Endothelial cell of umbilical vein (primary cell): ENCODE results near the gene CCDC73. TPM values are rescaled to one million over a fixed set of nuclear protein-coding genes. Genes with fewer than 3 reads are reported as not detected.
"Not testable (repeated sequence)": the region's sequence is repeated elsewhere in the genome, so short reads cannot be mapped to it uniquely, and the experiment has no call there.

ENCODE experiments used
- BruUV-seq: library from RNA; stranded (reverse); fragments of 400-500 nt; replicated peaks from 2 replicates; lab custom pipeline; 2021; lab: Mats Ljungman, UMichigan
- CTCF ChIA-PET: fragments of 300-600, 350-600 bp; sonication (Branson Sonifier 250); formaldehyde crosslinking; loops from one replicate; lab custom pipeline; 2021; ENCODE audit warnings: antibody characterized with exemption, inconsistent platforms; lab: Charles Lee
- POLR2A ChIA-PET: fragments of 300-600, 350-600 bp; sonication (Branson Sonifier 250); formaldehyde crosslinking; loops from one replicate; lab custom pipeline; 2021; ENCODE audit warnings: antibody characterized with exemption, inconsistent platforms; lab: Charles Lee
- DNase-seq: peaks from one replicate; pipeline ENCODE4 v3.0.0-alpha.2; 2011; ENCODE audit warnings: low read depth, low spot score
- FAIRE-seq: peaks from 2 replicates; lab custom pipeline; 2011; peaks lifted over from hg19 to GRCh38; lab: Jason Lieb, UNC
- H2AFZ ChIP-seq: 2 replicates; pipeline ENCODE4 v1.6.0; 2012; ENCODE audit warnings: low read depth, low read length, control low read depth, inconsistent platforms
- H3K27ac ChIP-seq: 2 replicates; pipeline ENCODE4 v1.5.1; 2011; ENCODE audit warnings: low read depth, mild to moderate bottlenecking, control low read depth, low read length, moderate library complexity; ENCODE audit not compliant: insufficient read depth
- H3K27me3 ChIP-seq, 2 experiments: 2 replicates each; pipeline versions ENCODE4 v1.6.0 to v1.6.1; 2011; ENCODE audit warnings: low read length in 2 of 2, mixed read lengths in 1 of 2; ENCODE audit not compliant: control insufficient read depth in 2 of 2, insufficient read depth in 2 of 2
- H3K36me3 ChIP-seq, 2 experiments: 2 replicates in 1 of 2; 3 replicates in 1 of 2; pipeline ENCODE4 v1.5.1; 2011; ENCODE audit warnings: low read length in 2 of 2, mild to moderate bottlenecking in 1 of 2, moderate library complexity in 1 of 2; ENCODE audit not compliant: control insufficient read depth in 2 of 2, insufficient read depth in 2 of 2; ENCODE audit errors: extremely low read depth in 1 of 2
- H3K4me1 ChIP-seq: 3 replicates; pipeline ENCODE4 v1.5.1; 2011; ENCODE audit warnings: mild to moderate bottlenecking, low read length; ENCODE audit not compliant: control insufficient read depth, insufficient read depth; ENCODE audit errors: extremely low read depth
- H3K4me2 ChIP-seq: 2 replicates; pipeline ENCODE4 v1.6.1; 2011; ENCODE audit warnings: low read length, control low read depth, mixed read lengths; ENCODE audit not compliant: insufficient read depth
- H3K4me3 ChIP-seq, 3 experiments: fragments of 200-600 bp in 1 of 3; sonication (generic), shearing (Covaris generic) in 1 of 3; replicated peaks in 1 of 3; 2 replicates each; pipeline ENCODE4 v1.5.1; 2011 to 2016; ENCODE audit warnings: control low read depth in 3 of 3, low read length in 3 of 3, mild to moderate bottlenecking in 2 of 3, inconsistent platforms in 1 of 3, low read depth in 1 of 3, moderate library complexity in 1 of 3; ENCODE audit not compliant: insufficient read depth in 1 of 3
- H3K79me2 ChIP-seq: 2 replicates; pipeline ENCODE4 v1.6.0; 2012; ENCODE audit warnings: low read length, inconsistent platforms; ENCODE audit not compliant: control insufficient read depth, insufficient read depth
- H3K9ac ChIP-seq: replicated peaks from 2 replicates; pipeline ENCODE3; 2011; ENCODE audit warnings: low read length, control low read depth; ENCODE audit not compliant: insufficient read depth; ENCODE audit errors: extremely low read depth
- H3K9me1 ChIP-seq: replicated peaks from 3 replicates; pipeline ENCODE4 v1.6.0; 2011; ENCODE audit warnings: mild to moderate bottlenecking, low read length; ENCODE audit not compliant: control insufficient read depth, insufficient read depth; ENCODE audit errors: extremely low read depth
- H3K9me3 ChIP-seq: replicated peaks from 2 replicates; pipeline ENCODE4 v1.5.1; 2012; ENCODE audit warnings: low read length, inconsistent platforms; ENCODE audit not compliant: control insufficient read depth, insufficient read depth
- H4K20me1 ChIP-seq: replicated peaks from 2 replicates; pipeline ENCODE3; 2011; ENCODE audit warnings: mild to moderate bottlenecking, low read length; ENCODE audit not compliant: control insufficient read depth, insufficient read depth; ENCODE audit errors: extremely low read depth
- CTCF ChIP-seq, 2 donors: IDR thresholded peaks; 1 replicate in 1 of 2; 2 replicates in 1 of 2; pipeline ENCODE4 v1.5.1; 2011; ENCODE audit warnings: low read length in 2 of 2, mild to moderate bottlenecking in 2 of 2, moderate library complexity in 2 of 2, control low read depth in 1 of 2, inconsistent platforms in 1 of 2, low read depth in 1 of 2; ENCODE audit not compliant: insufficient read depth in 1 of 2; ENCODE audit errors: extremely low read depth in 1 of 2
- EZH2 ChIP-seq: IDR thresholded peaks from 2 replicates; pipeline ENCODE4 v1.6.1; 2012; ENCODE audit warnings: borderline replicate concordance, low read depth, mild to moderate bottlenecking, moderate library complexity, low read length, inconsistent platforms; ENCODE audit not compliant: severe bottlenecking
- FOS ChIP-seq: IDR thresholded peaks from 2 replicates; pipeline ENCODE4 v1.6.1; 2011; ENCODE audit warnings: mild to moderate bottlenecking, low read length, moderate library complexity, borderline replicate concordance; ENCODE audit not compliant: insufficient read depth
- GATA2 ChIP-seq: IDR thresholded peaks from 2 replicates; pipeline ENCODE4 v1.7.0; 2011; ENCODE audit warnings: low read depth, mild to moderate bottlenecking, moderate library complexity, mixed read lengths, low read length; ENCODE audit not compliant: insufficient read length, insufficient read depth
- JUN ChIP-seq: IDR thresholded peaks from 2 replicates; pipeline ENCODE4 v1.6.1; 2011; ENCODE audit warnings: borderline replicate concordance, low read depth; ENCODE audit not compliant: insufficient read length, insufficient read depth
- MAX ChIP-seq: IDR thresholded peaks from 2 replicates; pipeline ENCODE4 v1.6.1; 2011; ENCODE audit not compliant: insufficient read depth, insufficient read length
- MYC ChIP-seq: IDR thresholded peaks from one replicate; pipeline ENCODE4 v1.6.1; 2011; ENCODE audit warnings: mild to moderate bottlenecking, low read depth, low read length
- POLR2A ChIP-seq: IDR thresholded peaks from 2 replicates; pipeline ENCODE4 v1.6.1; 2012; ENCODE audit warnings: low read depth, mild to moderate bottlenecking, control low read depth, low read length
- POLR2AphosphoS5 ChIP-seq: IDR thresholded peaks from 2 replicates; pipeline ENCODE4 v1.6.1; 2012; ENCODE audit warnings: low read depth, mild to moderate bottlenecking, control low read depth, low read length, moderate library complexity; ENCODE audit not compliant: insufficient read depth
- dilution Hi-C: fragments of 300-500 bp; cut with MboI; formaldehyde crosslinking; loops from one replicate; pipeline ENCODE4 v1.15.0; 2019; ENCODE audit warnings: low sequenced_read_pairs; ENCODE audit not compliant: extremely low pct_ligation_motif_present
- intact Hi-C: fragments of 100-400 bp; cut with micrococcal nuclease; formaldehyde crosslinking; loops from one replicate; pipeline ENCODE4 v1.10.0; 2022
- polyA plus RNA-seq, 4 experiments: library from polyadenylated mRNA; depleted of rRNA in 3 of 4; stranded (reverse) in 3 of 4; unstranded in 1 of 4; fragments of >200 nt; gene quantifications; 2 replicates each; pipeline versions ENCODE4 v1.2.1 to v1.2.3, GENCODE V29; 2011 to 2012; ENCODE audit warnings: missing spikeins in 1 of 4
- total RNA-seq: library from RNA; stranded (reverse); gene quantifications from 2 replicates; pipeline ENCODE4 v1.2.3, GENCODE V29; 2021

CCDC73 gene
- total and polyA plus RNA-seq, 2 donors (not counting 3 experiments of a cell fraction or from before 2014, with no cell fraction given) = not detected

GRCh38 chr11:32772731-32773130, 21.7 kb downstream of the CCDC73 start:
- no peak for TF ChIP-seq POLR2AphosphoS5
- no peak for TF ChIP-seq POLR2A
- no peak for TF ChIP-seq MAX
- no peak for TF ChIP-seq GATA2
- no peak for TF ChIP-seq JUN
- TF ChIP-seq FOS = no peak
- no peak for TF ChIP-seq CTCF (IDR thresholded peaks at IDR 0.05; ENCODE audit: extremely low read depth in 1 of 2, insufficient read depth in 1 of 2, low read depth in 1 of 2, low read length in 2 of 2)
- no peak for TF ChIP-seq EZH2
- TF ChIP-seq MYC = no peak
- Histone ChIP-seq H3K79me2 (no peaks in the 10 kb centered on the region), H3K9me1 (no peaks in the 10 kb centered on the region), H2AFZ (no peak overlapping the region), H3K4me3 (no peak overlapping the region), H3K4me1 (no peaks in the 10 kb centered on the region), H3K27ac (no peak overlapping the region), H4K20me1 (no peaks in the 10 kb centered on the region), H3K4me2 (no peak overlapping the region), H3K36me3 (no peaks in the 10 kb centered on the region), H3K9ac (no peak overlapping the region), H3K9me3 (no peaks in the 10 kb centered on the region), H3K27me3 (peaks cover 0 to 2% of the 10 kb centered on the region in 2 experiments)
- dilution Hi-C loops (no loop called here), intact Hi-C loops (no loop called here)
- ChIA-PET CTCF (no interaction called here), POLR2A (no interaction called here)
- DNase-seq (no peak), FAIRE-seq (no peak)
- BruUV-seq = no TSS peak

GRCh38 chr11:32761774-32762173, 32.7 kb downstream of the CCDC73 start:
- H4K20me1 ChIP-seq, intact Hi-C loops, H3K4me1 ChIP-seq, POLR2A ChIA-PET, CTCF ChIA-PET, H3K9me3 ChIP-seq, H3K27ac ChIP-seq, H3K4me2 ChIP-seq, DNase-seq, dilution Hi-C loops, H3K36me3 ChIP-seq, H3K9me1 ChIP-seq, H2AFZ ChIP-seq, H3K79me2 ChIP-seq, H3K9ac ChIP-seq, H3K4me3 ChIP-seq, FAIRE-seq, H3K27me3 ChIP-seq, BruUV-seq: not testable (repeated sequence)
